ENCODE measurements around the gene TAF4. TPM values are rescaled to one million over a fixed set of nuclear protein-coding genes. Genes with fewer than 3 reads are reported as not detected.

TAF4 gene
- total RNA-seq, 4 donors from 2014 or later: 21.1 to 40.6 (median 22.1) TPM

DNA sequence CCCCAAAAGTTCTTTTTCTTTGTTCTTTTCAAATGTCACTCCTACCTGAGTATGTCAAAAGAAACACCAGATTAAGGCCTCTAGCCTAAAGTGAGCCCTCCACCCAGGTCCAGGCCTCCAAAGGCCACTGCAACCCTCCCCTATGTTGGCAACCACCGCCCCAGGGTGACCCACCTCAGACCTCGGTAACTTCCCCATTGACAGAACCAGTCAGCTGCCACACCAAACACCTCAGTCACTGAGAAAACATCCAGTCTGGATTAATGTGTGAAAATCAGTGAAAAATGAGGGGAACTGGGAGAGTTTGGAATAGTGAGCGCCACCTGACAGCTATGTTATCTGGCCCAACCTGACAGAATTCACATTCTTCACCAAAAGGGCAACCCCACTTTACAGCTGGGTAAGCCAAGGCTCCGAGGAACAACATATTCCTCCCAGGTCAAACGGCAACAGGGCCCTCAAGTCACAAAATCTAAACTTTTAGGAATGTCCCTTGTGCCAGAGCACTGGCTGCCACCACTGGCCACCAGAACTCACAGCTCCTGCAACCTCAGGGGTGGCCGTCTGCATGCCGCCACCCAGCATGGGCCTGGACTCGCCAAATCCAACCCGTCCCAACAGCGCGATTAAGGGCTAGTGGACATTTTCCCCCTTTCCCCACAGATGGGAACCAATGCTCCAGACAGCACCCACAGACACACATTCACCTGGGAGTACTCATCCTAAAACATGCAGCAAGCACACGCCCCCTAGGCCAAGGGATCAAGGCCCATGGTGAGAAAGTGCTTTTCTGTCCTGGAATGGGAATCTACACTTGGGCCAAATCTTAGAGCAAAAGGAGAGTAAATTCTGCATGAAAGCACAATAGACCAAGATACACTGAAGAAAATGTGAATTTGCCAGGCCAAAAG lies 4.8 kb downstream of the TAF4 start:
- intact Hi-C loops (cut with DNase I; ENCODE audit: low total_unique reads): no loop called here
- DNase-seq (ENCODE audit: low spot score in 2 of 2): no peak
- TF ChIP-seq, protein P1, sequence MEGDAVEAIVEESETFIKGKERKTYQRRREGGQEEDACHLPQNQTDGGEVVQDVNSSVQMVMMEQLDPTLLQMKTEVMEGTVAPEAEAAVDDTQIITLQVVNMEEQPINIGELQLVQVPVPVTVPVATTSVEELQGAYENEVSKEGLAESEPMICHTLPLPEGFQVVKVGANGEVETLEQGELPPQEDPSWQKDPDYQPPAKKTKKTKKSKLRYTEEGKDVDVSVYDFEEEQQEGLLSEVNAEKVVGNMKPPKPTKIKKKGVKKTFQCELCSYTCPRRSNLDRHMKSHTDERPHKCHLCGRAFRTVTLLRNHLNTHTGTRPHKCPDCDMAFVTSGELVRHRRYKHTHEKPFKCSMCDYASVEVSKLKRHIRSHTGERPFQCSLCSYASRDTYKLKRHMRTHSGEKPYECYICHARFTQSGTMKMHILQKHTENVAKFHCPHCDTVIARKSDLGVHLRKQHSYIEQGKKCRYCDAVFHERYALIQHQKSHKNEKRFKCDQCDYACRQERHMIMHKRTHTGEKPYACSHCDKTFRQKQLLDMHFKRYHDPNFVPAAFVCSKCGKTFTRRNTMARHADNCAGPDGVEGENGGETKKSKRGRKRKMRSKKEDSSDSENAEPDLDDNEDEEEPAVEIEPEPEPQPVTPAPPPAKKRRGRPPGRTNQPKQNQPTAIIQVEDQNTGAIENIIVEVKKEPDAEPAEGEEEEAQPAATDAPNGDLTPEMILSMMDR (IDR thresholded peaks at IDR 0.05): no peak
- no peak for TF ChIP-seq POLR2A (IDR thresholded peaks at IDR 0.05)
- WGBS, 2 donors: 93% methylated on average over 12 of the region's 12 CpGs
- H3K4me3 ChIP-seq (ENCODE audit: low read depth, poor library complexity, severe bottlenecking): no peak overlapping the region

DNA sequence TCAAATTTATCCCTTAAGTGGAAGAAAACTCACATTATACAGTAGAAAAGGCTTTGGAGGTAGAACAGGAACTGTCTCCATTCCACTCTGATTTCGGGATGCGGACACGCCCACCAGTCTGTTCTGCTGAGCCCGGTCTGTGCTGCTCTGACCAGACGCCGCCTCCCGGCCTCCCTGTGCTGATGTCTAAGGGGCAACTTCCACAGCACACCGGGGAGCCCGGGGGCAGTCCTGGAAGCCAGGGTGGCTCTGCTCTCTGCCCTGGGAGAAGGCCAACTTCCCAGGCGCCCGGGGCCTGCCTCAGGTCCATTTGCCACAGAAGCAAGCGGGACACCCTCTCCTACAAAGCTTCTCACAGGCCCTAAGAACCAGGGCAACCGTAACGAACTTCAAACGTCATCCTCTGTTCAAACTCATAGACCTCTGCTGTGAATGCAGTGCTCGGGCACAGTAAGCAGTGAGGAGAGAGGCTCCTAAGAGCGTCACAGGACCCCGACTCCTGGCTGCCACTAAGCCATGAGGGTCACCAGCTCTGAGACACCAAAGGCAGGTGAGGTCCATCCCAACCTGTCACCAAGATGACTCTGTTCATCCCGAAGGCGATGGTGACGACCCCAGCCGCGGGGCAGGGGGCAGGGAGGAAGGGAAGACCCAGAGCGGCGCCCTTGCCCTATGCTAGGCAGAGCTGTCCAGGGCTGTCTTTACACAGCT lies 5.6 kb downstream of the TAF4 start:
- 87 to 90% methylated on average over 25 of the region's 25 CpGs for WGBS, 2 donors
- DNase-seq (ENCODE audit: low spot score in 2 of 2): no peak
- TF ChIP-seq POLR2A (IDR thresholded peaks at IDR 0.05): no peak
- TF ChIP-seq, protein P1 (IDR thresholded peaks at IDR 0.05): no peak
- intact Hi-C loops (cut with DNase I; ENCODE audit: low total_unique reads): no loop called here
- H3K4me3 ChIP-seq (ENCODE audit: low read depth, poor library complexity, severe bottlenecking): no peak overlapping the region

DNA sequence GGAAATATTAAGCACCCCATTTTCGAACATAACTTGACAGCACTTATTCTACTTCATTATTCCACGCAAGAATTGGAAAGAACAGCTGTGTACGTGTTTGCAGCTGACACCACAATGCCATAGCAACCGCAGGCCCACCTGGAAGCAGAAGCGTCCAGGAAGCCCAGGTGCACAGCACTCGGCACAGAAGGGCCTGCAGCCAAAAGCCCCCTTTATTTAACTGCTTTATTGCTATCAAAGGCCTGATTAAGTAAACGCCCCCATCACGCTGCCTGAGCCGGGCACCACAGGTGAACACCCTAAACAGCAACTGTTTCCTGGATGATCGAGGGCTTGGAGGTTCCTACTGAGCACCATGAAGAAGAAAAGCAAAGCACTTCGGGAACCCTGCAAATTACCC lies 6.3 kb downstream of the TAF4 start:
- WGBS, 2 donors: 87 to 94% methylated on average over 11 of the region's 11 CpGs
- no peak overlapping the region for H3K4me3 ChIP-seq (ENCODE audit: low read depth, poor library complexity, severe bottlenecking)
- intact Hi-C loops (cut with DNase I; ENCODE audit: low total_unique reads): no loop called here
- no peak for DNase-seq (ENCODE audit: low spot score in 2 of 2)
- TF ChIP-seq POLR2A (IDR thresholded peaks at IDR 0.05): no peak
- TF ChIP-seq, protein P1 (IDR thresholded peaks at IDR 0.05): no peak

DNA sequence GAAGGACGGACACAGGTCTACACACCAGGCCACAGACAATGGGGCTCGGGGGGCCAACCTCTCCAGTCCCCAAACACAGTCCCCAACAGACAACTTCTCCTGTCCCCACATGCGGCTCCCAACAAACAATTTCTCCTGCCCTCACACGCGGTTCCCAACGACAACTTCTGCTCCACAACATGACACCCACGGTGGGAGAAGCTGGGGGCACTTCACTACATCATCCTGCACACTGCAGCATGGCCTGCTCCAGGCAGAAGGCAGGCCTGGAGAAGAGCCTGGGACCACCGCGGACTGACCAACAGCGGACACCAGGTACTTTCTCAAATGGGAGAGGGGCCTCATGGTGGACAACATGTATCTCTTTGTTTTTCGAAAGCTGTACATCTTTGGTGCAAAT lies 6.7 kb downstream of the TAF4 start:
- TF ChIP-seq, protein P1 (IDR thresholded peaks at IDR 0.05): no peak
- no peak for TF ChIP-seq POLR2A (IDR thresholded peaks at IDR 0.05)
- DNase-seq (ENCODE audit: low spot score in 2 of 2): no peak
- whole genome bisulfite sequencing, 2 donors: 93% methylated on average over 9 to 11 of the region's 11 CpGs
- intact Hi-C loops (cut with DNase I; ENCODE audit: low total_unique reads): no loop called here
- H3K4me3 ChIP-seq (ENCODE audit: low read depth, poor library complexity, severe bottlenecking): no peak overlapping the region

DNA sequence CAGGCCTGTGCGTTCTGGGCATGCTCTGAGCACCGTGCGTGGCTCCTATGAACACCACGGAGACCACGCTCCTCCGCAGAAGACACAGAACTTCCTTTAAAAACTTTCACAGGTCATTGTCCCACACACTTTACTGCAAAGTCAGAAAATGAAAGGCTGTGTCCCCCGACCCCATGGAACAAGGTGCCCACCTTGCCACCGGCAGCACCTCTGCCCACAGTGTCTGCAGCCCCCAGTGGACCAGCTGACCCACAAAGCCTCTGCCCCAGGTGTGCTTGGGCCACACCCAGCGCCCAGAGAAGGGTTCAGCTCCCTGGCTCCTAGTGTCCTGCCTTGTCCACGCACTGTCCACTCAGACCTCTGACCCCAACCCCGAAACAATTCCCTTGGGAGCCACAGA lies 8.7 kb downstream of the TAF4 start:
- intact Hi-C loops (cut with DNase I; ENCODE audit: low total_unique reads): no loop called here
- TF ChIP-seq, protein P1 (IDR thresholded peaks at IDR 0.05): no peak
- TF ChIP-seq POLR2A (IDR thresholded peaks at IDR 0.05): no peak
- 90% methylated on average over 11 of the region's 11 CpGs for WGBS, 2 donors
- DNase-seq (ENCODE audit: low spot score in 2 of 2): no peak
- H3K4me3 ChIP-seq (ENCODE audit: low read depth, poor library complexity, severe bottlenecking): no peak overlapping the region
